Head of caudate nucleus (tissue), 42 donors: ENCODE measurements around the gene CCT8L2.
A peak's percentile ranks its signal among the peaks of the same experiment; 100 is the strongest.
"Not testable (repeated sequence)": the region's sequence is repeated elsewhere in the genome, so short reads cannot be mapped to it uniquely, and the experiment has no call there.

Experiments used
- DNase-seq, 42 donors: peaks; one replicate each; pipeline versions ENCODE4 v3.0.0 to v3.0.0-alpha.2; 2020 to 2021; ENCODE audit warnings: mixed read lengths in 7 of 42
- intact Hi-C: fragments of 100-400 bp; cut with DNase I; formaldehyde crosslinking; loops from one replicate; pipeline ENCODE4 v1.15.0; 2022

Gene CCT8L2

GRCh38 chr22:16562711-16563554, 29.7 kb downstream of the CCT8L2 start:
- intact Hi-C loops, result no loop called here
- DNase-seq, result peak in 1 of 42 donors; percentile 34

GRCh38 chr22:16561093-16561658, 31.4 kb downstream of the CCT8L2 start:
- intact Hi-C loops, result not testable (repeated sequence)
- DNase-seq, result peak in 1 of 42 donors; percentile 32

- intact Hi-C loops, DNase-seq: not testable (repeated sequence)
Measured at GRCh38 chr22:16560651-16561050, 32.0 kb downstream of the CCT8L2 start.

GRCh38 chr22:16559996-16560395, 32.6 kb downstream of the CCT8L2 start:
- DNase-seq, intact Hi-C loops: not testable (repeated sequence)

GRCh38 chr22:16559056-16559955, 33.3 kb downstream of the CCT8L2 start:
- intact Hi-C loops, result no loop called here

GRCh38 chr22:16558376-16558945, 34.1 kb downstream of the CCT8L2 start:
- DNase-seq, intact Hi-C loops: not testable (repeated sequence)

More at GRCh38 chr22:16559056-16559955, 33.3 kb downstream of the CCT8L2 start:
- peak in 1 of 42 donors; percentile 31 for DNase-seq

- peak in 1 of 42 donors; percentile 12 for DNase-seq
- intact Hi-C loops, result not testable (repeated sequence)
Measured at GRCh38 chr22:16557511-16557910, 35.1 kb downstream of the CCT8L2 start.

GRCh38 chr22:16555077-16555994, 37.3 kb downstream of the CCT8L2 start:
- DNase-seq, intact Hi-C loops: not testable (repeated sequence)

- DNase-seq, intact Hi-C loops: not testable (repeated sequence)
Measured at GRCh38 chr22:16543310-16543709, 49.3 kb downstream of the CCT8L2 start.
